OCI-LY3 (cell line): ENCODE measurements around the gene CWF19L2.

Experiments
- H2AFZ ChIP-seq: fragments of 200-600, 300-600 bp; shearing (Covaris generic); 2 replicates; pipeline ENCODE4 v1.6.0; 2014; ENCODE audit warnings: antibody characterized with exemption, low read depth, low read length
- H3K27ac ChIP-seq: fragments of 200-600, 300-600 bp; sonication (generic); 2 replicates; pipeline ENCODE4 v1.5.1; 2014; ENCODE audit warnings: mild to moderate bottlenecking, low read length, moderate library complexity, mixed read lengths
- H3K27me3 ChIP-seq: fragments of 200-600, 300-600 bp; sonication (generic); 2 replicates; pipeline ENCODE4 v1.6.1; 2014; ENCODE audit warnings: low read depth, low read length, mixed read lengths
- H3K36me3 ChIP-seq: fragments of 200-600, 300-600 bp; sonication (generic); replicated peaks from 2 replicates; pipeline ENCODE3; 2014; ENCODE audit warnings: low read depth, low read length, mixed read lengths
- H3K4me1 ChIP-seq: fragments of 300-600, 200-600 bp; sonication (generic); 2 replicates; pipeline ENCODE4 v1.6.1; 2014; ENCODE audit warnings: low read length, mixed read lengths
- H3K4me2 ChIP-seq: fragments of 200-600, 300-600 bp; sonication (generic); 2 replicates; pipeline ENCODE4 v1.6.1; 2014; ENCODE audit warnings: low read length, mixed read lengths
- H3K4me3 ChIP-seq: fragments of 300-600, 200-600 bp; sonication (generic); 2 replicates; pipeline ENCODE4 v1.5.1; 2014; ENCODE audit warnings: antibody characterized with exemption, mild to moderate bottlenecking, low read length, moderate library complexity
- H3K79me2 ChIP-seq: fragments of 300-600, 200-600 bp; shearing (Covaris generic); 2 replicates; pipeline ENCODE4 v1.6.1; 2014; ENCODE audit warnings: mild to moderate bottlenecking, low read length, mixed read lengths
- H3K9ac ChIP-seq: fragments of 300-600, 200-600 bp; shearing (Covaris generic); 2 replicates; pipeline ENCODE4 v1.6.0; 2014; ENCODE audit warnings: mild to moderate bottlenecking, low read length, moderate library complexity
- H3K9me3 ChIP-seq: fragments of 200-600, 300-600 bp; shearing (Covaris generic); 2 replicates; pipeline ENCODE4 v1.6.1; 2014; ENCODE audit warnings: low read length, mixed read lengths; ENCODE audit not compliant: insufficient read depth
- H4K20me1 ChIP-seq: fragments of 200-600, 300-600 bp; sonication (generic); 2 replicates; pipeline ENCODE4 v1.6.1; 2016; ENCODE audit warnings: low read length, mixed read lengths; ENCODE audit not compliant: insufficient read depth
- CTCF ChIP-seq: fragments of 200-600, 300-600 bp; sonication (generic); IDR thresholded peaks from 2 replicates; pipeline ENCODE4 v1.5.1; 2014; ENCODE audit warnings: antibody characterized with exemption, low read length, low read depth
- EZH2phosphoT487 ChIP-seq: fragments of 200-600 bp; shearing (Covaris generic); IDR thresholded peaks from 2 replicates; pipeline ENCODE4 v1.6.1; 2018; ENCODE audit warnings: antibody characterized with exemption, mixed run types, low read depth

The CWF19L2 gene

GRCh38 chr11:107307991-107308390 lies 149.6 kb downstream of the CWF19L2 start:
- Histone ChIP-seq H3K27ac (no peak overlapping the region), H3K4me2 (no peak overlapping the region), H3K9ac (no peak overlapping the region), H3K79me2 (no peaks in the 10 kb centered on the region), H3K4me1 (no peaks in the 10 kb centered on the region), H3K27me3 (no peaks in the 10 kb centered on the region), H3K36me3 (no peaks in the 10 kb centered on the region), H2AFZ (no peak overlapping the region), H3K9me3 (no peaks in the 10 kb centered on the region), H3K4me3 (no peak overlapping the region), H4K20me1 (no peaks in the 10 kb centered on the region)
- TF ChIP-seq CTCF: no peak
- no peak for TF ChIP-seq EZH2phosphoT487

GRCh38 chr11:107301878-107302277 lies 155.7 kb downstream of the CWF19L2 start:
- TF ChIP-seq CTCF (no peak), EZH2phosphoT487 (no peak)
- Histone ChIP-seq H3K9me3 (no peaks in the 10 kb centered on the region), H3K79me2 (no peaks in the 10 kb centered on the region), H3K4me1 (no peaks in the 10 kb centered on the region), H2AFZ (no peak overlapping the region), H3K4me3 (no peak overlapping the region), H3K9ac (no peak overlapping the region), H4K20me1 (no peaks in the 10 kb centered on the region), H3K27ac (no peak overlapping the region), H3K27me3 (no peaks in the 10 kb centered on the region), H3K4me2 (no peak overlapping the region), H3K36me3 (no peaks in the 10 kb centered on the region)

- no peak overlapping the region for H3K4me2 ChIP-seq
- H3K4me1 ChIP-seq: no peaks in the 10 kb centered on the region
- no peaks in the 10 kb centered on the region for H4K20me1 ChIP-seq
- H2AFZ ChIP-seq: no peak overlapping the region
- H3K27ac ChIP-seq: no peak overlapping the region
- H3K79me2 ChIP-seq: no peaks in the 10 kb centered on the region
- H3K9ac ChIP-seq: no peak overlapping the region
- TF ChIP-seq CTCF (no peak), EZH2phosphoT487 (no peak)
- no peaks in the 10 kb centered on the region for H3K27me3 ChIP-seq
- H3K4me3 ChIP-seq: no peak overlapping the region
- no peaks in the 10 kb centered on the region for H3K36me3 ChIP-seq
- no peaks in the 10 kb centered on the region for H3K9me3 ChIP-seq
Observed at GRCh38 chr11:107293677-107294344, 163.8 kb downstream of the CWF19L2 start.

- Histone ChIP-seq H3K9me3 (no peaks in the 10 kb centered on the region), H3K79me2 (no peaks in the 10 kb centered on the region), H3K36me3 (no peaks in the 10 kb centered on the region), H3K27ac (no peak overlapping the region), H2AFZ (no peak overlapping the region), H3K4me2 (no peak overlapping the region), H3K27me3 (no peaks in the 10 kb centered on the region), H4K20me1 (no peaks in the 10 kb centered on the region), H3K9ac (no peak overlapping the region), H3K4me1 (no peaks in the 10 kb centered on the region), H3K4me3 (no peak overlapping the region)
- no peak for TF ChIP-seq CTCF
- TF ChIP-seq EZH2phosphoT487: no peak
Observed at GRCh38 chr11:107282195-107282594, 175.4 kb downstream of the CWF19L2 start.
